ENCODE results near the gene FLOT2.
"Not testable (repeated sequence)": the region's sequence is repeated elsewhere in the genome, so short reads cannot be mapped to it uniquely, and the experiment has no call there.

Gene FLOT2

GRCh38 chr17:28839221-28839620, 58.3 kb downstream of the FLOT2 start:
- no peak for DNase-seq

GRCh38 chr17:28836541-28836940, 61.0 kb downstream of the FLOT2 start:
- not testable (repeated sequence) for DNase-seq

GRCh38 chr17:28834420-28834819, 63.1 kb downstream of the FLOT2 start:
- DNase-seq, result no peak

Data from stimulated activated CD4-positive, alpha-beta T cell treated with anti-CD3 and anti-CD28 coated beads, Interleukin-4, amount 100 ng/mL, for 24 hours (primary cell).